SU-DHL-6 (cell line): ENCODE data around the gene KRT23.

Source experiments
- CTCF ChIP-seq: fragments of 200-600 bp; sonication (generic); IDR thresholded peaks from one replicate; pipeline ENCODE4 v1.5.1; 2017; ENCODE audit warnings: antibody characterized with exemption, mild to moderate bottlenecking, low read length, moderate library complexity; ENCODE audit not compliant: insufficient read depth, poor library complexity, severe bottlenecking
- EZH2phosphoT487 ChIP-seq: fragments of 200-600 bp; sonication (generic), shearing (Covaris generic); conservative IDR thresholded peaks from 2 replicates; pipeline ENCODE4 v1.6.1; 2018; ENCODE audit warnings: mild to moderate bottlenecking, antibody characterized with exemption, low read length, moderate library complexity, mixed read lengths

- TF ChIP-seq CTCF (no peak), EZH2phosphoT487 (no peak)
These were observed 21.7 kb downstream of the KRT23 start for GRCh38 chr17:40915721-40916256.
